ENCODE measurements around the gene SLC7A10.
"Not testable (repeated sequence)": the region's sequence is repeated elsewhere in the genome, so short reads cannot be mapped to it uniquely, and the experiment has no call there.

The SLC7A10 gene

GRCh38 chr19:33201473-33201872 is 24.2 kb downstream of the SLC7A10 start:
- DNase-seq (ENCODE audit: low spot score) = no peak

- no peak for DNase-seq (ENCODE audit: low spot score)
These were observed 26.0 kb downstream of the SLC7A10 start for GRCh38 chr19:33199441-33200265.

GRCh38 chr19:33198169-33198568 is 27.5 kb downstream of the SLC7A10 start:
- DNase-seq (ENCODE audit: low spot score) = no peak

- DNase-seq (ENCODE audit: low spot score) = no peak
These were observed 28.1 kb downstream of the SLC7A10 start for GRCh38 chr19:33197591-33198000.

- DNase-seq (ENCODE audit: low spot score) = no peak
These were observed 29.0 kb downstream of the SLC7A10 start for GRCh38 chr19:33196446-33197193.

GRCh38 chr19:33195645-33196347 is 29.9 kb downstream of the SLC7A10 start:
- no peak for DNase-seq (ENCODE audit: low spot score)

- peak; percentile 79 for DNase-seq (ENCODE audit: low spot score)
These were observed 30.6 kb downstream of the SLC7A10 start for GRCh38 chr19:33194886-33195644.

- DNase-seq (ENCODE audit: low spot score) = peak; percentile 59
These were observed 31.1 kb downstream of the SLC7A10 start for GRCh38 chr19:33194532-33194885.

GRCh38 chr19:33193865-33194362 is 31.7 kb downstream of the SLC7A10 start, which contains the start of gene LRP3:
Gene LRP3 (plus strand): TSS chr19:33194330. CDS start chr19:33194786, 456 bp downstream.
- peak; percentile 68 for DNase-seq (ENCODE audit: low spot score)

GRCh38 chr19:33193269-33193864 is 32.3 kb downstream of the SLC7A10 start:
- peak; percentile 7 for DNase-seq (ENCODE audit: low spot score)

GRCh38 chr19:33192010-33192409 is 33.6 kb downstream of the SLC7A10 start:
- DNase-seq (ENCODE audit: low spot score) = peak; percentile 3

GRCh38 chr19:33191501-33191900 is 34.1 kb downstream of the SLC7A10 start:
- no peak for DNase-seq (ENCODE audit: low spot score)

GRCh38 chr19:33191092-33191491 is 34.6 kb downstream of the SLC7A10 start:
- not testable (repeated sequence) for DNase-seq (ENCODE audit: low spot score)

- DNase-seq (ENCODE audit: low spot score) = no peak
These were observed 36.2 kb downstream of the SLC7A10 start for GRCh38 chr19:33189453-33189852.

GRCh38 chr19:33187183-33187540 is 38.5 kb downstream of the SLC7A10 start:
- DNase-seq (ENCODE audit: low spot score) = no peak

- no peak for DNase-seq (ENCODE audit: low spot score)
These were observed 39.0 kb downstream of the SLC7A10 start for GRCh38 chr19:33186431-33187182.

GRCh38 chr19:33177417-33177979 is 48.2 kb downstream of the SLC7A10 start:
- peak; percentile 67 for DNase-seq (ENCODE audit: low spot score)

- peak; percentile 98 for DNase-seq (ENCODE audit: low spot score)
These were observed 48.8 kb downstream of the SLC7A10 start for GRCh38 chr19:33176670-33177416.

GRCh38 chr19:33175886-33176669 is 49.6 kb downstream of the SLC7A10 start:
- DNase-seq (ENCODE audit: low spot score) = peak; percentile 47

All from AG20443 (cell line).